GM19025 (cell line): ENCODE results near the gene BMERB1.

ENCODE experiments used
- ATAC-seq: cut with Tn5 transposase; IDR thresholded peaks from one replicate; pipeline ENCODE4 v1.9.1; 2021; ENCODE audit warnings: mild to moderate bottlenecking, low read depth, moderate library complexity; ENCODE audit not compliant: unreplicated experiment

BMERB1 gene

DNA sequence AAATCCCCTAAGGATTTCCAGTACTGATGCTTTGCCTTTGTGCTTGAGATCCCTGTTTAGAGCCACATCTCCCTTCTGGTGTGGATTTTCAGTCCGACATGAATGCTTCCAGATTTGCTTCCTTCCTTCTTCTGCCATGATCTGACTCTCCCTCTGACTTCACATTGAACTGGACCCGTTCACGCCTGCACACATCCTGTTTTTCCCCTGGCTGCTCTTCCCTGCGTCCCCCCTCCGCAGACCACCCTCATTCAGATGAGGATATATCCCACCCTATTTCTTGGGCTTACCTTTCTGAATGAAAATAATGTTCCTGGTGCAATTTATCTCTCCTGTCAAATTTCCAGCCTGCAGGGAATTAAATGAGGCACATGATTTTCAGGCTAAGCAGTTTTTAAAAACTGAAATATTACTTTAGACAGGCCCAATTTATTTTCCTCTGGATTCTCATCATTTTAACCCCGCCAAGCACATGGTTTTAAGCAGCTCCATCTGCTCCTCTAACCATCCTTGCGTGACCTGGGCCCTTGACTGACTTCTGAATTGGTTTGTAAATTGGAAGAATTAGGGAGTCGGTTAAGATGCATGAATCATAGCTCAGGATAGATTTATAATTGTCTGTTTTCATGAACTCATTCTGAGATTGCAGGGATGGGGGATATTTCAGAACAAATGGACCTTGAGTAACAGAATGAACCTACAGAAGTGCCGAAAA is 59.2 kb downstream of the BMERB1 start:
- ATAC-seq: no peak

DNA sequence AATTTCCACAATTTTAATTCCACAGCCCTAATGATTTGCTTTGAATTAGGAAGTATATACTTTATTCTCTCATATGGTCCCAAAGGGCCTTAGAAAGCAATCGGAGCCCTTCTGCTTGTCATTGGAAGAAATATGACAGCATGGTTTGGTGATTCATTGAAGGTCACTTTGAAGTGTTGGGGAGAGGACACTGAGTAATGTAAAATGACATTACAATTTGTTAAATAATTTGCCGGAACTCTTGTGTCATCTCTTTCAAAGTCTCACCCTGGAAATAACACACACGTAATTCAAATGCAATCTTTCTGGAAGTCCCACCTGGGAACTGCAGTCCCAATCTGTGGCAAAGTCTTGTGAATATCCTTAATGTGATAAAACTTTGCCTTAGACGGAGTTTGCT is 59.8 kb downstream of the BMERB1 start:
- ATAC-seq: no peak

DNA sequence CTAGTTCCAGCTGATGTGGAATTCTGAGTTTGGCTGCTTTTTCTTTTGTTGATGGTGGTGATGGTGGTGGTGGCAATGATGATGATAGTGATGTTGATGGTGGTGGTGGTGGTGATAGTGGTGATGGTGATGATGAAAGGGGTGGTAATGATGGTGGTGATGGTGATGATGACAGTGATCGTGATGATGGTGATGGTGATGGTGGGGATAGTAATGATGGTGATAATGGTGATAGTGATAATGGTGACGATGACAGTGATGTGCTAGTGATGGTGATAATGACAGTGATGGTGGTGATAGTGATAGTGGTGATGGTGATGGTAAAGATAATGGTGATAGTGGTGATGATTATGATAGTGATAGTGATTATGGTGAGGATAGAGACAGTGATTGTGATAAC is 61.5 kb downstream of the BMERB1 start:
- ATAC-seq: no peak

DNA sequence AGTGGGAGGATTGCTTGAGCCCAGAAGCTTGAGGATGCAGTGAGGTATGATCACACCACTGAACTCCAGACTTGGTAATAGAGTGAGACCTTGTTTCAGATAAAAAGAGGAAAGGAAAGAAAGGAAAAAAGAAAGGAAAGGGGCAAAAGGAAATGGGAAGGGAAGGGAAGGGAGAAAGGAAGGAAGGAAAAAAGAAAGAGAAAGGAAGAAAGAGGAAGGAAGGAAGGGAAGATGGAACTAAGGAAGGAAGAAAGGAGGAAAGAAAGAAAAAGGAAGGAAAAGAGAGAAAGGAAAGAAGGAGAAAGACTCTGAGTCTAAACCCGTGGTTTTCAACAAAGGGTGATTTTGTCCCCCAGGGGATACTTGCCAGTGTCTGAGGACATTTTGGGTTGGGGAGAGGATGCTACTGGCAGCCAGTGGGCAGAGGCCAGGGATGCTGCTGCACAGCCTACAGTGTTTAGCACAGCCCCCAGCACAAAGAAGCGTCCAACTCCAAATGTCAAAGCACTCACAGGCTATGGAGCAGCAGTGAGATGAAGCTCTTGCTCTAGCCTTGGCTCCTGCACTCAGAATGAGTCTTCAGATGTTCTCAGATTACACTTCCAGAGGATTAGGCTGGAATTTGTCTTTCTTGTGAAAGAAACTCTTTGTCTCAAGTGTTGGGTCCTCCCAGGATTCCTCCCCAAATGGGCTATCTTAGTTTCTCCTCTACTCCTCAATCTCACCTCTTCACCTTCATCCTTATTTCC is 64.2 kb downstream of the BMERB1 start:
- ATAC-seq: no peak

DNA sequence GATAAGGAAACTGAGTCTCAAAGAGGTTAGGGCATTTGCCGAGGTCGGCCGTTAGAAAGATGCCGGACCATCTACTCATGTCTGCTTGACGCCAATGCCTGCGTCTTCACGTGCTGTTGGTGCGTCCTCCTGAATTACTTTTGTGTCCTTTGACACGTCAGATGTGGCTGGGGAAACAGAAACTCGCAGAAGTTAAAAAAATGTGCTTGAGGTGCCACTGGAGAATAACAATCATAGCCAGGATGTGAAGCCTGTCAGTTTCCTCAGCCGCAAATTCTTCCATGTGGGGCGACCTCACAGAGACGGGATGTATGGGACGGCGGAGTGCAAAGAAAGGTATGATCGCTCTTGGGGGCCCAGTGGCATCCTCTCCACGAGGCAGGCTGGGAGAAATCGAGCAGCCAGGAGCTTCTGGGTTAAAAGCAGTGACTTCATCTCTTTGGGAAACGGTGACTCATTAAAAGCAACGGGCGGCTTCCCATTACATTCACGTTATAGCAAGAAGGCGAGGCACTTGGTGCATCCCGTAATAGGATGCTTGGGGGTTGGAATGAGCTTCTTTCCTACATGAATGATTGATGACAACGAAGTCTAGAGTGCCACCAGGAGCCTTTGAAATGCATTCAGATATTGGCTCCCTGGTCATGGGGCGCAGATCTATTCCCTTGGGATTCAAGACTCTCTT is 67.8 kb downstream of the BMERB1 start:
- ATAC-seq: no peak

DNA sequence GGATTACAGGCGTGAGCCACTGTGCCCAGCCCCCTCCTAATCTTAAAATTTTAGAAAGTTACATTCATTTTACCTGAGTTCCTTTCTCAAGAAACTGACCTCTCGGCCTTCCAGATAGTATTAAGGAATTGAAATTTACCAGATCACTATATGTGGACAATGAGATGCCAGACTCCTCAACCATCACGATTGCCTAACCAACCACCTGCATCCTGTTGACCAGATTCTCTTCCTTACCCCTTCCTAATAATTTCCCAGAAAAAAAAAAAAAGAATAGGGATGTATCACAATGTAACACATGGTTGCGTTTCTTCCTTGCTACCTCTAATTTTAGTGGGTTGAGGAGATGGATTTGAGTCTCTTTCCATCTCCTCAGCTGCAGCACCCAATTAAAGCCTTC is 72.1 kb downstream of the BMERB1 start:
- no peak for ATAC-seq

DNA sequence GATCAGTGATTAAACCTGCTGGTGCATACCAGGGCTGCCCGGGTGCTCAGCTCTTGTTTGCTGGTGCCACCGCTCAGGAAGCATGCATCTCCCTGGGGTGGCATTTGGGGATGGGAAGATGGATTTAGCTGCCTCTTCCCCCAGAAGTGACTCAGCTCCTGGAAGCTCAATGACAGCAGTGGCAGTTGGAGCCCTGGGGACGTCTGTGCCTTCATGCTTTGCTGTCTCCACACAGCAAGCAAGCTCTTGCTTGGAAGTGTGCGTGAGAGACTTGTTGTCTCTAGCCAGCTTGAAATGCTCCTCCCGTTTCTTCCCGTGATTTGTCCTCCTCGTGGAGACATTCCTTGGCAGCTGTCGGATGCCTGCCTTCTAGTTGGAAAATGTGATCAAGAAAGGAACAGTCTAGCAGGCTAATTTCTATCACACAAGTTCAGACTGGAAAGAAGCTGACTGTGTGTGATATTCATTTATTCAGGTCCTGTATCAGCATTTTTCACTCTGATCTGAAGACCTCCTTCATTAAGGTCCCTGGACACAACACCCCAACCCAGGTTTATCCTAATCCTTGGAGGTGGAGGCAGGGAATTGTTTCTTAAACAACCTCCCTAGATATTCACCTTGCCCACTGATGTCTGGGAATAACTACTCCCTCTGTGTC is 73.0 kb downstream of the BMERB1 start:
- ATAC-seq: no peak

DNA sequence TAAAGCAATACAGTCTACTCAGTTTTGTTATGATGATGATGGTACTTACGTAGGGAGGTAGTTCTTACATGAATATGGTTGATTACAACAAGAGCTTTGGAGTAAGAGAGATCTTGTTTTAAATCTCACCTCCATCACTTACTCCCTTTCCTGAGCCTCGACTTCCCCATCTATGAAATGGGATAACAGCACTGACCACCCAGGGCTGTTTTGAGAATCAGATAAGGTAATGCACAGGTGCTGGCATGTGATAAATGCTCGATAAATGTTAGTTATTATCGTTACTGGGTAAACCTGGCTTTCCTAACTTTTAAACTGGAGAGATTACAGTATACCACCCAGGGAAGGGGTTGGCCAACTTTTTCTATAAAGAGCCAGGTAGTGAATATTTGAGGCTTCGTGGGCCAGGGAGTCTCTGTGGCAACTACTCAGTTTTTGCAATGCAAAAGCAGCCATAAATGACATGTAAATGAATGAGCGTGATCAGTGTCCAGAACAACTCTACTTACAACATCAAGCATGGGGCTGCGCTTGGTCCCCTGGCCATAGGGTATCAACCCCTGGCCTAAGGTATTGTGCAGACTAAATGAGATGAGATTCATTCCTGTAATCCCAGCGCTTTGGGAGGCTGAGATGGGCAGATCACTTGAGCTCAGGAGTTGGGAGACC is 73.7 kb downstream of the BMERB1 start:
- ATAC-seq: no peak

DNA sequence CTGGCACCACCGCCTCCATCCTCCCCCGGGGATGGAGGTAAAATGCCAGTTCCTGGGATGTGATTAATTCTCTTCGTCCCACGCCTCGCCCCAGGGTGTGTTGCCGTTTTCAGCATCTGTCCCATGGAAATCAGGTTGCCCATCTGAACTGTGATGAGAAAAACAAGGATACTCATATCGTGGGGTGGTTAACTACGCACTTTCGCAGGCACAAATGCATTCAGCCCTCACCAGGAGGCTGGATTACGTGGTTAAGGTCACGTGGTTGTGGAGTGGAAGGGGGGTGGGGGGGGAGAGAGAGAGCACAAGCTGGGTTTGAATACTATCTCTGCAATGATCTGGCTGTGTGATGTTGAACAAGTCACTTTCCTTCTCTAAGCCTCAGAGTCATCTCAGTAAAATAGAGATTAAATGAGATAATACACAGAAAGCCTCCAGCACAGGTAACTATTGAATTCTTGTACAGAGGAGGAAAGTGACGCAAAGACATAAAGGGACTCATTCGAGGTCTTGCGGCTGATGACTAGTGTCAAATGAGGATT is 74.7 kb downstream of the BMERB1 start:
- ATAC-seq: no peak

DNA sequence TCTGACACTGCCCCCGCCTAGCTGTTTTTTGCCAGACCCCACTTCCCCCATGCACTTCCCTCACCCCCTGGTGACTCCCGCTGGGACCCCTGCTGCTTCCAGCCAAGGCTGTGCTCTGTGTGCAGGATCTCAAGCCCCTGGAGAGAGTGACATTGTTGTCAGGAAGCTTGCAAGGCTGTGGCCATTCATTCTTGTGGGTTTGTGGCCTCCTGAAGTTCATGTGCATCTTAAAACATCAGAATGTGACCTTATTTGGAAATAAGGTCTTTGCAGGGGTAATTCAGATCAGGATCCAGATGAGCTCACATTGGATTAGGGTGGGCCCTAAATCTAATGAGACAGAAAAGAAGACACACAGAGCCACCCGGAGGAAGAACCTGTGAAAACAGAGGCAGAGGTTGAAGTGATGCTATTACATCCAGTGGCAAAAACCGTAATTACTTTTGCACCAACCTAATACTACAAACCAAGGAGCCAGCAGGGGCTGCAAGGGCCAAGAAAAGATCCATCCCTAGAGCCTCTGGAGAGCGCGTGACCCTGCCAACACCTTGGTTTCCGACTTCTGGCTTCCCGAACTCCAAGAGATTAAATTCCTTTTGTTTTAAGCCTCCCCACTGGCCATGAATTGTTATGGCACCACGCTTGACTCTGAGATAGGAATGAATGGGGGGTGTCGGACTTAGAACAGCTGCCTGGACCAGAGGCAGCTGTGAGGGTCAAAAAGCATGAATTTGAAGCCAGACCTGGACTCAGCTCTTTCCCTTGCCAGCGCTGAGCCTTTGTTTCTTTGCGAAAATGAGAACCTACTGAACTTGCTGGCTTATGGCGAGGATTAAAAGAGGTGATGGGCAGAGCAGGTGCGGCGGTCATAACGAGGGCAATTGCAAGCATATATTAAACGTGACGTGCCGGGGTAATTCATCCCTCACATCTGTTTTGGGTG is 75.5 kb downstream of the BMERB1 start:
- ATAC-seq: no peak

DNA sequence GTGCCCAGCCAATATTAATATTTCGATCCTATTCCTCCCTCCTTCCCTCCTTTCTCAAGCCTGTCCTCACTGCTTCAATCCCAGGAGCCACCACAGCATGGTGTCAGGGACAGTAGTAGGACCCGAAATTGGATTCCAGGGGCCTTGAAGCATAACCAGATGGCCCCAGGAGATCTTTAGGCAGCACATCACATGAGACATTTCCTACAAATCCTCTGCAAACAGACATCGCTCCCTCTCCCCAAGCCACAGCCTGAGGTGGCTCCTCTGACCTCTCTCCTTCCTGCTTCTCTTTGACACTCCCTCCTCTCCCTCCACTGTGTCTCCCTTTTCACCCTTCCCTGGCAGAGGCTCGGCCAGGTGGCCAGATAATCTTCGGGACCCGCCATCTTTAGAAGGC is 76.6 kb downstream of the BMERB1 start:
- ATAC-seq: no peak

DNA sequence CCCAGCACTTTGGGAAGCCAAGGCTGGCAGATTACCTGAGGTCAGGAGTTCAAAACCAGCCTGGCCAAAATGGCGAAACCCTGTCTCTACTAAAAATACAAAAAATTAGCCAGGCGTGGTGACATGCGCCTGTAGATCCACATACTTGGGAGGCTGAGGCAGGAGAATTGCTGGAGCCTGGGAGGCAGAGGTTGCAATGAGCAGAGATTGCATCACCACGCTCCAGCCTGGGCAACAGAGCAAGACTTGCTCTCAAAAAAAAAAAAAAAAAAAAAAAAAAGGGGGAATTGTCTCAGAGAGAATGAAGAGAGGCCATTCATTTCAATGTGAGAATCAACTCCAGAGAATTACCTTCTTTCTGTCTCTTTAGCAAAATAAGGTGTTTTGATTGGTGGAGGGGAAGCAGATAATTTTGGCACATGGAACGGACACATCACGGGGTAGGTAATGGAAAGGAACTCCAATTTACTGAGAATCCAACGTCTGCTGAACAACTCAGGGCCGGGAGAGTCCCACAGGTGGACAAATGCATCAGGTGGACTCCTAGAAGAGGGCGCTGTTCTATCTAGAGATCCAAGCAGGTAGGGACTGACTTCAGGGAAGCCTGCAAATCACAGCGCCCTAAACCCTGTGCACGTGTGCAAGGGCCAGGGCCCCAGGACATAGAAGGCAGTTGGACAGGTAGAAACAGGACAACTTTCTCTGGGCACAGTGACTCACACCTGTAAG is 77.5 kb downstream of the BMERB1 start:
- ATAC-seq: no peak

DNA sequence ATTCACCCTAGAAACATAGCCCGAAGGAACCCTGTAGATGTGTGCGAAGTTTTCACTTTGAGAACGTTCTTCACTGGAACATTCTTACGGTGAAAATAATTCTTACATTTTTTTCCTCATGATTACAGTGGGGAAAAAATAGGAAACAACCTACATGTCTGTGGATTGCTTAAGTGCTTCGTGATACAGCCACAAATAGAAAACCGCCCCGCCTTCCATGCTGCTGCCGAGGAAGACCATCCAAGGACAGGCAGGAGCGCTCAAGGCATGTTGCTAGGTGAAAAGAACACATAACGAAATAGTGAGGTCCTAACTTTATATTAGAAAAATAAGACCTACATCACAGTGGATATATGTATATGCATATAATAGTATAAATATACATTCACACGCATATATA is 78.8 kb downstream of the BMERB1 start:
- ATAC-seq: no peak

DNA sequence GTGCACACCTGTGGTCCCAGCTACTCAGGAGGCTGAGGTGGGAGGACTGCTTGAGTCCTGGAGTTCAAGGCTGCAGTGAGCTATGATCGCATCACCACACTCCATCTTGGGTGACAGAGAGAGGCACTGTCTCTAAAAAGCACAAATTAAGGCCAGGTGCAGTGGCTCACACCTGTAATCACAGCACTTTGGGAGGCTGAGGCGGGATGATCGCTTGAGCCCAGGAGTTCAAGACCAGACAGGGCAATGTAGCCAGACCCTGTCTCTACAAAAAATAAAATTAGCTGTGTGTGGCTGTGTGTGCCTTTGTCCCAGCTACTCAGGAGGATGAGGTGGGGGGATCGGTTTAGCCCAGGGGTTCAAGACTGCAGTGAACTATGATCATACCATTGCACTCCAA is 81.6 kb downstream of the BMERB1 start:
- no peak for ATAC-seq

DNA sequence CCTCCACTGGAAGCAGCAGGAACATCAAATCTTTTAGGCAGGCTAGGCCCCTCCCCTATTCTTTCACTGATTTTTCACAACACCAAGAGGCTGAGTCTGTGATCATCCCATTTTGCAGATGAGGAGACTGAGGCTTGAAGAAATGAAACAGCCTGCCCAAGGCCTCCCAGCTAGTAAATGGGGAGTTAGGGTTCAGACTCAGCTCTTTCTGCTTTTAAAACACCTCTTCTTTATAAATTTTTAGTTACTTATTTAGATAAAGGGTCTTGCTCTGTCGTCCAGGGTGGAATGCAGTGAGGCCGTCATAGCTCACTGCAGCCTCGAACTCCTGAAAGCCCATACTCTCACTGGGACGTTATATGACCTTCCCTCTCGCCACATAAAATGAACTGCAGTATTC is 82.2 kb downstream of the BMERB1 start:
- ATAC-seq: no peak

DNA sequence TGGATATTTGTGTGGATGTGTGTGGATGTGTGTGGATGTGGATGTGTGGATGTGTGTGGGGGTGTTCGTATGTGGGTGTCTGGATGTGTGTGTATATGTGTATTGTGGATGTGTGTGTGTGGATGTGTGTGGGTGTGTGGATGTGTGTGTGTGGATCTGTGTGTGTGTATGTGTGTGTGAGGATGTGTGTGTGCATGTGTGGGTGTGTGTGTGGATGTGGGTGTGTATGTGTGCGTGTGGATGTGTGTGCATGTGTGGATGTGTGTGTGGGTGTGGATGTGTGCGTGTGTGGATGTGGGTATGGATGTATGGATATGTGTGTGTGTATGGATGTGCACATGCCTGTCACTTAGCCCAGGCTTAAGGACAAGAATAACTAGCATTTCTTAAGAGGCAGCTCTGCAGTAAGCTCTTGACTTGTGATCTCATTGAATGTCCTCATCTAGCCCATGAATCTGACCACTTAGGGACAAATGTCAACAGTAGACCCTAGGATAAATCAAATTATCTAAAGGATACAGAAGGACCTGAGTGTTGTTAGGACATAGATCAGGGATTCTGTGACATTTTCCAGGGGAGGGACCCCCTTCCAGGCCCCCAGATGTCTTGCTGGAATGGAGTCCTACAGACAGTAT is 83.5 kb downstream of the BMERB1 start:
- no peak for ATAC-seq

DNA sequence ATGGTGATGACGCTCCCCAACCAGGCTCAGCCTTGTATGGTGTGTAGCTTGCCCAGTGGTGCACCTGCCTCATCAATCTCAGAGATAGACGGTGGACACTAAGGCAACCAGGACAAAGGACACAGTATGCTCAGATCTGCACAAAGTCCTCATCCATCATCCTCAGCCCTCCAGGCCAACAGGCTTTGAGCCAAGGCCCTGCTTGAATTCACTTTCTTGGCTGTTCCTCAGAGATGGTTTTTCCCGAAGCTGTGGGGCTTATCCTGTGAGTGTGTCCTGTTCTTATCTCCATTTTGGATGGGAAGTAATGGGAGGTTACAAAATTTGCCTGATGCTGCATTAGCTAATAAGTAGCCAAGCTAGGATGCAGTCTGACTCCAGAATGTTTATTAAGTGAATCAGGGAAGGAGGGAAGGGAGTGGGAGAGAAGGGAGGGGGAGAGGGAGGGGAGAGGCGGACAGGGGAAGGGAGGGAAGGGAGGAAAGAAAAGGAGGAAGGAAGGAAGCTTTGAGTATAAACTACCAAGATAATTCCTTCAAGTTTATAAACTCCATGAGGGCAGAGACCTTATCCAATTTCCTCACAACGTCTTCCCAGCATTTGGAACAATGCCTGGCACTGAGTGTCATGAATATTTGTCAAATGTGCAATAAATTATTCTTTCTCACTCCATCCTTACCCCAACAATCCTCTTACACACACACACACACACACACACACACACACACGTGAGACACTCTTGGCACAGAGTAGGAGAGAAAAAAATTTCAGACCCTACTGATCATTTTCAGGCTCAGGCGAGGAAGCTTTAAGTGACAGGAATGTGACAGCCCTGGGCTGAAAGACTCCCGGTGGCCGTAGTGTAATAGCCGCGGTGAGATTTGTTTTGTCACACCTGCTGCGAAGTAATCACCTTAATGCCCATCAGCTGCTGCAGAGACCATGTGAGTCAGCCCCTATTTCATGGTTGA is 84.3 kb downstream of the BMERB1 start:
- no peak for ATAC-seq
